Peyer's patch (tissue), 4 donors: Measurements from ENCODE around the gene CDK5R2.

ENCODE experiments used
- POLR2A ChIP-seq, 2 donors: fragments of 450-650 bp; IDR thresholded peaks; one replicate each; pipeline ENCODE4 v1.5.1; 2017; ENCODE audit warnings: antibody characterized with exemption in 2 of 2, mild to moderate bottlenecking in 2 of 2, moderate library complexity in 2 of 2
- TF ChIP-seq, protein P1 (sequence below), 6 experiments: fragments of 450-650 bp in 4 of 6; fragments of 200-600 bp in 2 of 6; sonication (generic) in 1 of 6; IDR thresholded peaks; one replicate each; pipeline ENCODE4 v1.5.1; 2017 to 2019; ENCODE audit warnings: antibody characterized with exemption in 6 of 6, mild to moderate bottlenecking in 3 of 6, moderate library complexity in 1 of 6

- TF ChIP-seq, protein P1, sequence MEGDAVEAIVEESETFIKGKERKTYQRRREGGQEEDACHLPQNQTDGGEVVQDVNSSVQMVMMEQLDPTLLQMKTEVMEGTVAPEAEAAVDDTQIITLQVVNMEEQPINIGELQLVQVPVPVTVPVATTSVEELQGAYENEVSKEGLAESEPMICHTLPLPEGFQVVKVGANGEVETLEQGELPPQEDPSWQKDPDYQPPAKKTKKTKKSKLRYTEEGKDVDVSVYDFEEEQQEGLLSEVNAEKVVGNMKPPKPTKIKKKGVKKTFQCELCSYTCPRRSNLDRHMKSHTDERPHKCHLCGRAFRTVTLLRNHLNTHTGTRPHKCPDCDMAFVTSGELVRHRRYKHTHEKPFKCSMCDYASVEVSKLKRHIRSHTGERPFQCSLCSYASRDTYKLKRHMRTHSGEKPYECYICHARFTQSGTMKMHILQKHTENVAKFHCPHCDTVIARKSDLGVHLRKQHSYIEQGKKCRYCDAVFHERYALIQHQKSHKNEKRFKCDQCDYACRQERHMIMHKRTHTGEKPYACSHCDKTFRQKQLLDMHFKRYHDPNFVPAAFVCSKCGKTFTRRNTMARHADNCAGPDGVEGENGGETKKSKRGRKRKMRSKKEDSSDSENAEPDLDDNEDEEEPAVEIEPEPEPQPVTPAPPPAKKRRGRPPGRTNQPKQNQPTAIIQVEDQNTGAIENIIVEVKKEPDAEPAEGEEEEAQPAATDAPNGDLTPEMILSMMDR (IDR thresholded peaks at IDR 0.05) = no peak
- TF ChIP-seq POLR2A (IDR thresholded peaks at IDR 0.05) = no peak
Observed at GRCh38 chr2:218988650-218989049, 29.2 kb downstream of the CDK5R2 start.
